Measurements from ENCODE around the gene XXYLT1.
A peak's percentile ranks its signal among the peaks of the same experiment; 100 is the strongest.
"Not testable (repeated sequence)": the region's sequence is repeated elsewhere in the genome, so short reads cannot be mapped to it uniquely, and the experiment has no call there.

Gene XXYLT1

GRCh38 chr3:195037586-195037985 lies 233.4 kb downstream of the XXYLT1 start:
- H3K27ac ChIP-seq (ENCODE audit: extremely low read depth, low read depth, low read length); H3K4me3 ChIP-seq (ENCODE audit: low read depth, low read length); H3K4me1 ChIP-seq (ENCODE audit: control insufficient read depth, insufficient read depth, low read length); CTCF ChIA-PET; H3K9me3 ChIP-seq (ENCODE audit: control insufficient read depth, insufficient read depth, low read depth, low read length); POLR2A ChIA-PET; H3K36me3 ChIP-seq (ENCODE audit: control insufficient read depth in 2 of 2, insufficient read depth in 1 of 2, low read length in 2 of 2): not testable (repeated sequence)
- peak; percentile 83 for TF ChIP-seq ZNF146 (tag by site-specific recombination; IDR thresholded peaks at IDR 0.05)

GRCh38 chr3:195036974-195037373 lies 234.0 kb downstream of the XXYLT1 start:
- H3K27ac ChIP-seq (ENCODE audit: extremely low read depth, low read depth, low read length) = no peak overlapping the region
- CTCF ChIA-PET = no interaction called here

GRCh38 chr3:195036574-195036973 lies 234.4 kb downstream of the XXYLT1 start:
- no peaks in the 10 kb centered on the region; the same call in 1 of the 2 replicates for H3K4me1 ChIP-seq (ENCODE audit: control insufficient read depth, insufficient read depth, low read length)
- CTCF ChIA-PET = no interaction called here
- TF ChIP-seq KLF8 (tag by site-specific recombination; IDR thresholded peaks at IDR 0.05) (no peak), ZNF211 (tag by site-specific recombination; IDR thresholded peaks at IDR 0.05; ENCODE audit: low read depth) (no peak), ZSCAN18 (tag by site-specific recombination; IDR thresholded peaks at IDR 0.05) (no peak), OVOL3 (tag by site-specific recombination; IDR thresholded peaks at IDR 0.05) (no peak), ZNF664 (tag by site-specific recombination; IDR thresholded peaks at IDR 0.05) (no peak), ZNF704 (tag by site-specific recombination; IDR thresholded peaks at IDR 0.05) (no peak), TSHZ1 (tag by site-specific recombination; IDR thresholded peaks at IDR 0.05; ENCODE audit: borderline replicate concordance) (no peak), KLF1 (tag by site-specific recombination; IDR thresholded peaks at IDR 0.05) (no peak), ZNF132 (tag by site-specific recombination; IDR thresholded peaks at IDR 0.05; ENCODE audit: borderline replicate concordance) (no peak), ZNF341 (tag by site-specific recombination; IDR thresholded peaks at IDR 0.05; ENCODE audit: low read depth) (no peak), MEIS1 (CRISPR knock-in tag; IDR thresholded peaks at IDR 0.05; ENCODE audit: borderline replicate concordance) (no peak), AEBP2 (tag by site-specific recombination; IDR thresholded peaks at IDR 0.05; ENCODE audit: borderline replicate concordance) (no peak), ZNF202 (tag by site-specific recombination; IDR thresholded peaks at IDR 0.05; ENCODE audit: borderline replicate concordance) (no peak), ZBTB48 (tag by site-specific recombination; IDR thresholded peaks at IDR 0.05) (no peak), ZNF311 (tag by site-specific recombination; IDR thresholded peaks at IDR 0.05; ENCODE audit: borderline replicate concordance) (no peak), ZNF658 (tag by site-specific recombination; IDR thresholded peaks at IDR 0.05) (no peak), PRDM6 (tag by site-specific recombination; IDR thresholded peaks at IDR 0.05) (no peak), ZNF510 (tag by site-specific recombination; IDR thresholded peaks at IDR 0.05; ENCODE audit: insufficient replicate concordance) (no peak), ZSCAN30 (tag by site-specific recombination; IDR thresholded peaks at IDR 0.05) (no peak), ZBTB1 (tag by site-specific recombination; IDR thresholded peaks at IDR 0.05) (no peak)
- H3K27ac ChIP-seq (ENCODE audit: extremely low read depth, low read depth, low read length) = no peak overlapping the region
- H3K4me3 ChIP-seq (ENCODE audit: low read depth, low read length) = no peak overlapping the region
- H3K9me3 ChIP-seq (ENCODE audit: control insufficient read depth, insufficient read depth, low read depth, low read length) = no peaks in the 10 kb centered on the region
- H3K36me3 ChIP-seq (ENCODE audit: control insufficient read depth in 2 of 2, insufficient read depth in 1 of 2, low read length in 2 of 2) = no peaks in the 10 kb centered on the region
- POLR2A ChIA-PET = no interaction called here

More at GRCh38 chr3:195036974-195037373, 234.0 kb downstream of the XXYLT1 start:
- Histone ChIP-seq H3K9me3 (ENCODE audit: control insufficient read depth, insufficient read depth, low read depth, low read length) (no peaks in the 10 kb centered on the region), H3K4me3 (ENCODE audit: low read depth, low read length) (no peak overlapping the region), H3K4me1 (ENCODE audit: control insufficient read depth, insufficient read depth, low read length) (no peaks in the 10 kb centered on the region; the same call in 1 of the 2 replicates), H3K36me3 (ENCODE audit: control insufficient read depth in 2 of 2, insufficient read depth in 1 of 2, low read length in 2 of 2) (no peaks in the 10 kb centered on the region)
- TF ChIP-seq ZNF558 (tag by site-specific recombination; IDR thresholded peaks at IDR 0.05) (no peak), SETDB1 (IDR thresholded peaks at IDR 0.05; ENCODE audit: insufficient read length, low read length) (peak; percentile 46), SCRT2 (tag by site-specific recombination; IDR thresholded peaks at IDR 0.05) (0 out of 2 replicates have a peak, but pooled peaks have one; percentile 33)
- POLR2A ChIA-PET = no interaction called here

All from HEK293 (cell line).